DOHH2 (cell line): Measurements from ENCODE around the gene AIFM1.

Experiments
- CTCF ChIP-seq: fragments of 200-600 bp; sonication (generic); IDR thresholded peaks from one replicate; pipeline ENCODE4 v1.5.1; 2014; ENCODE audit warnings: antibody characterized with exemption, mild to moderate bottlenecking, low read depth, low read length; ENCODE audit not compliant: poor library complexity, severe bottlenecking
- EZH2phosphoT487 ChIP-seq: fragments of 200-600 bp; sonication (generic); IDR thresholded peaks from 2 replicates; pipeline ENCODE4 v1.6.1; 2017; ENCODE audit warnings: borderline replicate concordance, mild to moderate bottlenecking, antibody characterized with exemption, low read length, moderate library complexity, mixed read lengths

- no peak for TF ChIP-seq CTCF
- no peak for TF ChIP-seq EZH2phosphoT487
Observed at GRCh38 chrX:130158311-130158710, 7.3 kb downstream of the AIFM1 start.
